Effector CD4-positive, alpha-beta T cell (primary cell): ENCODE results near the gene FBXL13.
"Not testable (repeated sequence)": the region's sequence is repeated elsewhere in the genome, so short reads cannot be mapped to it uniquely, and the experiment has no call there.

Experiments
- DNase-seq: peaks from one replicate; pipeline ENCODE4 v3.0.0-alpha.2; 2020

FBXL13 gene

DNA sequence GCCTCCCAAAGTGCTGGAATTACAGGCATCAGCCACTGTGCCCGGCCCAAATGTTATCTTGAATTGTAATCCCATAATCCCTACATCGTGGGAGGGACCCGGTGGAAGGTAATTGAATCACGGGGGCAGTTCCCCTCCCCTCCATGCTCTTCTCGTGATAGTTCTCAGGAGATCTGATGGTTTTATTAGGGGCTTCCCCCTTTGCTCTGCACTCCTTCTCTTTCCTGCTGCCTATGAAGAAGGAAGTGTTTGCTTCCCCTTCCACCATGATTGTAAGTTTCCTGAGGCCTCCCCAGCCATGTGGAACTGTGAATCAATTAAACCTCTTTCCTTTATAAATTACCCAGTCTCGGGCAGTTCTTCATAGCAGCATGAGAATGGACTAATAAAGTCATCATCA, 3.6 kb upstream of the FBXL13 start:
- DNase-seq = not testable (repeated sequence)

DNA sequence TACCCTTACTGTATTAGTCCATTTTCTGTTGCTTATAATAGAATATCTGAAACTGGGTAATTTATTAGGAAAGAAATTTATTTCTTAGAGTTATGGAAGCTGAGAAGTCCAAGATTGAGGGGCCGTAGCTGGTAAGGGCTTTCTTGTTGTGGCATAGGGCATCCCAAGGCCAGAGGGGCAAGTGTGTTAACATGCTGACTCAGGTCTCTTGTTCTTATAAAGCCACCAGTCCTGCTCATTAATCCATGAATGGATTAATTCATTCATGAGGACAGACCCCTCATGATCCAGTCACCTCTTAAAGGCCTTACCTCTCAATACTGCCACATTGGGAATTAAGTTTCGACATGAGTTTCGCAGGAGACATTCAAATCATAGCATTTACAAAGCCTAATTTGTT, 2.7 kb upstream of the FBXL13 start:
- DNase-seq = no peak

DNA sequence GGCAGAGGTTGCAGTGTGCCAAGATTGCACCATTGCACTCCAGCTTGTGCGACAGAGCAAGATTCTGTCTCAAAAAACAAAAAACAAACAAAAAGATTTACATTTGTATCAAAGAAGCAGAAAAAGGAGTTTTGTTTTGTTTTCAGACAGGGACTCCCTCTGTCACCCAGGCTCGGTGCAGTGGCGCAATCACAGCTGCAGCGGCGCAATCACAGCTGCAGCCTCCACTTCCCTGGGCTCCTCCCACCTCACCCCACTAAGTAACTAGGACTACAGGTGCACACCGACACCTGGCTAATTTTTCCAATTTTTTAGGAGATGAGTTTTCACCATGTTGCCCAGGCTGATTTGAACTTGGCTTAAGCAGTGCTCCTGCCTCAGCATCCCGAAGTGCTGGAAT, 2.2 kb upstream of the FBXL13 start:
- no peak for DNase-seq

GRCh38 chr7:103075337-103075918, 832 bp upstream of the FBXL13 start:
- DNase-seq = peak; percentile 57

- no peak for DNase-seq
Measured at GRCh38 chr7:103073989-103074518, 542 bp downstream of the FBXL13 start.

DNA sequence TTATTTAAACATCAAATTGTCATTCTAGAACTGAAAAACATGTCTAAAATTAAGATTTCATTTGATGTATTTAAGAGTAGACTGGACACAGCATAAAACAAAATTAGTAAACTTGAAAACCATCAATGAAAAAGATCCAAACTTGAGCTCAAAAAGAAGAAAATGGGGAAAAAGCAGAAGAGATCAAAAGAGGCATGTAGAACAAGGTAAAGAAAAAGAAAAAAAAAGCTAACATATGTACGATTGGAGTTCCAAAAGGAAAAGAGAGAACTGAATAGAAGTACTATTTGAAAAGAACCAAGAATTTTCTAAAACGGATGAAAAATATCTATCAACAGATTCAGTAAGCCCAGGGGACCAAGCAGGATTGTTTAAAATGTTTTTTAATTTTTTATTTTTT, 3.6 kb downstream of the FBXL13 start:
- no peak for DNase-seq

GRCh38 chr7:103068414-103069403, 5.9 kb downstream of the FBXL13 start:
- DNase-seq = no peak

DNA sequence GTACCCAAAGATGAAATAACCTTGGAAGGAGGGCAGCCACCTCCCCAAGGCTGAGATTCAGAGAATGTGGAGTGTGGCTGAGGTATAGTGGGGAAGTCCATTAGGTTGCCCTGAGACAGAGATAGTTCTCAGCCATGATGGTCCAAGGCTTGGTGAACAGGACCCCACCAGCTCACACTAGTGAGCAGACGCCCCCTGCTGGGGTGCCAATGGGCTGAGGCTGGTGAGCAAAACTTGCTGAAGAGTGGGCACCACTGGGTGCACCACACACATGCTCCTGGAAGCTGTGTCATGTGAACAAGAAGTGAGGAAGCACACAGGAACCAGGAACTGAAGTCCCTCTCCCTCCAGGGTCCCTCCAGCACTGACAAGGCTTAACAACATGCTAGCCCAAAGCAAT, 8.9 kb downstream of the FBXL13 start:
- peak; percentile 35 for DNase-seq

DNA sequence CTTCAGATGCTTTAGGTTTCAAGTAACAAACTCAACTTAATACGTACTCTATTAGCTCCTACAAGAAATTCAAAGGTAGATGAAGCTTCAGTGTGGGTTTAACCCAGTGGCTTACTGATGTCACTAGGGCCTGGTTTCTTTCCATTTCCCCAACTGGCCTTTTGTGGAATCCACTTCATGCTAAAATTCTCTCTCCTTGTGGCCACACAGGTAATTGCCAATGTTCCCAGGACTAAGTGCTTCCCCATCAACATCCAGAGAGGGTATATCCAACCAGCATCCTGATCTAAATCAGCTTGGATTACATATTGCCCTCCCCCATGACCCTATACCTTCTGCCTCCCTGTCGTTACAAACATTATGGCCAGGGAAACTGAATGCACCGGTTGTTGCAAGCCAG, 10.7 kb downstream of the FBXL13 start:
- DNase-seq = no peak

DNA sequence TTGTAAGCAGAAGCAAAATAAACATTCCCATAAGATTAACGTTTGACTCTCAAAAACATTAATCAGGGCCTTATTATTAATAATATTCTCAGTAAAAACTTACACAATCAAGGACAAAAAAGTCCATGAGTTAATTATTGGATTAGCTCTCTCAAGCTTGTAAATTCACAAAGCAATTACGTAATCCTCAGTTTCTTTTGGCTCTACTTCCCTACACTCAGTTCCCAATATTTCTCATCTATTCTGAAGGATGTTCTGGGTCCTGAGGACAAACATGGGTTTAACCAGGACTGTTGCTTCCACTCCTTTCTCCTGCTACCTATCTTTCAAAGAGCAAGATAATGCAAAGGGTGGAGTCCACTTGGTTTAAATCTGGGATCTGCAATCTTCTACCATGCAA, 15.1 kb downstream of the FBXL13 start:
- DNase-seq = no peak

DNA sequence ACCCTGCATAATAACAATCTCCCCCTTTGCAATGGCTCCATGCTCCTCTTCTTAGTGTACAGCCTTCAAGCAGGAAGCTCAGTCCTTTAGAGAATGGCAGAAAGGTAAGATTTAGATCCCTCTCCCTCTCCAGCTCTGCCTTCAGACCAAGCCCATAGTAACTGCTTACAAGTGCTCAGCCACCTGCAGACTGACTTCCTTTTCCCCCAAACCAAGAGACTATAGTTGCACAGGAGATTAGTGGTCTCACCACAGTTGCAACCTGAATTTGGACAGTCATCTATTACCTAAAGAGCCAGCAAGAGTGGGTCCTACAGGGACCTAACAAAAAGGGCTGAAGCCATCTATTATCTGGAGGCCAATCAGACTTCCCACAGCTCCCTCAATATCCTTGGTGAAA, 16.5 kb downstream of the FBXL13 start:
- DNase-seq = no peak

GRCh38 chr7:103056006-103056405, 18.6 kb downstream of the FBXL13 start:
- DNase-seq = not testable (repeated sequence)

- DNase-seq = no peak
Measured at GRCh38 chr7:103051519-103051918, 23.1 kb downstream of the FBXL13 start.

GRCh38 chr7:103048833-103049232, 25.8 kb downstream of the FBXL13 start:
- DNase-seq = no peak

GRCh38 chr7:103041815-103042214, 32.8 kb downstream of the FBXL13 start:
- DNase-seq = not testable (repeated sequence)

- not testable (repeated sequence) for DNase-seq
Measured at GRCh38 chr7:103037823-103038739, 36.5 kb downstream of the FBXL13 start.

DNA sequence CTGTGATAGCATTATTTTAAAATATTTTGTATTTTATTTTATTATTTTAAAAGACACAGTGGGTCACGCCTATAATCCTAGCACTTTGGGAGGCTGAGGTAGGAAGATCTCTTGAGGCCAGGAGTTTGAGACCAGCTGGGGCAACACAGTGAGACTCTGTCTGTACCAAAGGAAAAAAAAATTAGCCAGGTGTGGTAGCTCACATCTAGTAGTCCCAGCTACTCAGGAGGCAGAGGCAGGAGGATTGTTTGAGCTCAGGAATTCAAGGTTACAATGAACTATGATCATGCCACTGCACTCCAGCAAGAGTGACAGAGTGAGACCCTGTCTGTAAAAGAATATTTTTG, 37.1 kb downstream of the FBXL13 start:
- DNase-seq = no peak

- not testable (repeated sequence) for DNase-seq
Measured at GRCh38 chr7:103034318-103034717, 40.3 kb downstream of the FBXL13 start.

DNA sequence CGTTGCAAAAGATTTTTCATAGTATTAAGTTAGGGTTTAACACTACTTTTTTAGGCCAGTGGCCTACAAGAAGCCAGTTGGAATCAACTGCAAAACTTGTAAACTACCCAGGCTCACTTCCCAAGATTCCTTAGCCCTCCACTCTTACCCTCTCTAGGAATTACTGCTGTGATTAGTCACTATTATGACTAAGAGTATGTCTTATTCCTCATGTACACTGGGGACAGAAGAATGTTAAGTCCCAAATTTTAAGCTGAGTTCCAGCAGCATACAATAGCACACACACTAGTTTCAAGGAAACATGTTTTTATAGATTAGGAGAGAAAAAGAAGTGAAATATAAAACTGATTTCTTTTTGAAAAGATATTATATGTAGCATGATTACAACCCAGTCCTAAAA, 42.8 kb downstream of the FBXL13 start:
- DNase-seq = no peak

- DNase-seq = no peak
Measured at GRCh38 chr7:103031024-103031423, 43.6 kb downstream of the FBXL13 start.

- no peak for DNase-seq
Measured at GRCh38 chr7:103025341-103025740, 49.3 kb downstream of the FBXL13 start.

DNA sequence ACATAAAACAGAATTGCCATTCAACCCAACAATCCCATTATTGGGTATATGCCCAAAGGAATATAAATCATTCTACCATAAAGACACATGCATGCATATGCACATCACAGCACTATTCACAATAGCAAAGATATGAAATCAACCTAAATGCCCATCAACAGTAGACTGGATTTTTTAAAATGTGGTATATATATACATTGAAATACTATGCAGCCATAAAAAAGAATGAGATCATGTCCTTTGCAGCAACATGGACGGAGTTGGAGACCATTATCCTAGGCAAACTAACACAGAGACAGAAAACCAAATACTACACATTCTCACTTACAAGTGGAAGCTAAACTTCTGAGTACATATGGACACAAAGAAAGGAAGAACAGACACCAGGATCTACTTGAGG, 51.0 kb downstream of the FBXL13 start:
- not testable (repeated sequence) for DNase-seq

DNA sequence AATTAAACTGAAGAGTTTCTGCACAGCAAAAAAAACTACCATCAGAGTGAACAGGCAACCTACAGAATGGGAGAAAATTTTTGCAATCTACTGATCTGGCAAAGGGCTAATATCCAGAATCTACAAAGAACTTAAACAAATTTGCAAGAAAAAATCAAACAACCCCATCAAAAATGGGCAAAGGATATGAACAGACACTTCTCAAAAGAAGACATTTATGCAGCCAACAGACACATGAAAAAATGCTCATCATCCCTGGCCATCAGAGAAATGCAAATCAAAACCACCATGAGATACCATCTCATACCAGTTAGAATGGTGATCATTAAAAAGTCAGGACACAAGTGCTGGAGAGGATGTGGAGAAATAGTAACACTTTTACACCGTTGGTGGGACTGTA, 53.1 kb downstream of the FBXL13 start:
- not testable (repeated sequence) for DNase-seq
